ENCODE data around the gene HCN1. TPM values are rescaled to one million over a fixed set of nuclear protein-coding genes. Genes with fewer than 3 reads are reported as not detected.

The HCN1 gene
- total RNA-seq, 4 donors from 2014 or later: 0.16 TPM; not detected in 3

GRCh38 chr5:45385321-45386058 lies 310.7 kb downstream of the HCN1 start:
- DNase-seq: no peak
- intact Hi-C loops (cut with DNase I; ENCODE audit: low total_unique reads) (no loop called here), in situ Hi-C loops (cut with MboI; ENCODE audit: low pct_ligation_motif_present in 1 of 4, low pct_unique_long_range_greater_than_20kb in 1 of 4, low sequenced_read_pairs in 3 of 4) (no loop called here)
- Histone ChIP-seq H3K4me1 (no peaks in the 10 kb centered on the region), H3K4me3 (no peak overlapping the region), H3K36me3 (no peaks in the 10 kb centered on the region), H3K27me3 (no peaks in the 10 kb centered on the region), H3K9me3 (no peaks in the 10 kb centered on the region), H3K27ac (no peak overlapping the region)
- WGBS, 2 donors (ENCODE audit: low coverage in 1 of 2): 72 to 84% methylated on average over 6 of the region's 6 CpGs
- TF ChIP-seq EP300 (IDR thresholded peaks at IDR 0.05; ENCODE audit: low read depth): no peak
- no peak for TF ChIP-seq POLR2AphosphoS5 (IDR thresholded peaks at IDR 0.05)
- TF ChIP-seq CTCF (IDR thresholded peaks at IDR 0.05): no peak

GRCh38 chr5:45383985-45384384 lies 312.2 kb downstream of the HCN1 start:
- no peak overlapping the region for H3K4me3 ChIP-seq
- no peak for DNase-seq
- no peaks in the 10 kb centered on the region for H3K9me3 ChIP-seq
- intact Hi-C loops (cut with DNase I; ENCODE audit: low total_unique reads) (no loop called here), in situ Hi-C loops (cut with MboI; ENCODE audit: low pct_ligation_motif_present in 1 of 4, low pct_unique_long_range_greater_than_20kb in 1 of 4, low sequenced_read_pairs in 3 of 4) (no loop called here)
- H3K27ac ChIP-seq: no peak overlapping the region
- WGBS, 2 donors (ENCODE audit: low coverage in 1 of 2): 38 to 58% methylated on average over 2 of the region's 2 CpGs
- H3K27me3 ChIP-seq: no peaks in the 10 kb centered on the region
- H3K4me1 ChIP-seq: no peaks in the 10 kb centered on the region
- TF ChIP-seq POLR2AphosphoS5 (IDR thresholded peaks at IDR 0.05): no peak
- TF ChIP-seq EP300 (IDR thresholded peaks at IDR 0.05; ENCODE audit: low read depth): no peak
- no peak for TF ChIP-seq POLR2A (IDR thresholded peaks at IDR 0.05)
- no peak for TF ChIP-seq CTCF (IDR thresholded peaks at IDR 0.05)
- no peaks in the 10 kb centered on the region for H3K36me3 ChIP-seq

- DNase-seq: no peak
- Histone ChIP-seq H3K9me3 (no peaks in the 10 kb centered on the region), H3K4me1 (no peaks in the 10 kb centered on the region), H3K4me3 (no peak overlapping the region), H3K36me3 (no peaks in the 10 kb centered on the region), H3K27me3 (no peaks in the 10 kb centered on the region), H3K27ac (no peak overlapping the region)
- in situ Hi-C loops (cut with MboI; ENCODE audit: low pct_ligation_motif_present in 1 of 4, low pct_unique_long_range_greater_than_20kb in 1 of 4, low sequenced_read_pairs in 3 of 4): no loop called here
- WGBS, 2 donors (ENCODE audit: low coverage in 1 of 2): 88 to 93% methylated on average over 2 of the region's 2 CpGs
- intact Hi-C loops (cut with DNase I; ENCODE audit: low total_unique reads): no loop called here
- TF ChIP-seq POLR2AphosphoS5 (IDR thresholded peaks at IDR 0.05) (no peak), POLR2A (IDR thresholded peaks at IDR 0.05) (no peak), CTCF (IDR thresholded peaks at IDR 0.05) (no peak), EP300 (IDR thresholded peaks at IDR 0.05; ENCODE audit: low read depth) (no peak)
These were observed 313.6 kb downstream of the HCN1 start for GRCh38 chr5:45382583-45382982.

GRCh38 chr5:45376417-45376816 lies 319.8 kb downstream of the HCN1 start:
- Histone ChIP-seq H3K4me3 (no peak overlapping the region), H3K9me3 (no peaks in the 10 kb centered on the region), H3K36me3 (no peaks in the 10 kb centered on the region), H3K27me3 (no peaks in the 10 kb centered on the region), H3K27ac (no peak overlapping the region), H3K4me1 (no peaks in the 10 kb centered on the region)
- intact Hi-C loops (cut with DNase I; ENCODE audit: low total_unique reads) (no loop called here), in situ Hi-C loops (cut with MboI; ENCODE audit: low pct_ligation_motif_present in 1 of 4, low pct_unique_long_range_greater_than_20kb in 1 of 4, low sequenced_read_pairs in 3 of 4) (no loop called here)
- WGBS, 2 donors (ENCODE audit: low coverage in 1 of 2): 47 to 68% methylated on average over 2 of the region's 2 CpGs
- TF ChIP-seq EP300 (IDR thresholded peaks at IDR 0.05; ENCODE audit: low read depth) (no peak), CTCF (IDR thresholded peaks at IDR 0.05) (no peak), POLR2A (IDR thresholded peaks at IDR 0.05) (no peak), POLR2AphosphoS5 (IDR thresholded peaks at IDR 0.05) (no peak)
- no peak for DNase-seq

All from transverse colon (tissue), 4 donors.